Natural killer cell (primary cell): ENCODE data around the gene SLC1A2. TPM values are rescaled to one million over a fixed set of nuclear protein-coding genes. Genes with fewer than 3 reads are reported as not detected.

Experiments
- ATAC-seq, 3 donors: fragments of 150-1000 bp in 2 of 3; fragments of 200-7000 bp in 1 of 3; cut with Tn5 transposase; 1 replicate in 1 of 3; 2 replicates in 2 of 3; pipeline ENCODE4 v1.10.0; 2021; ENCODE audit warnings: mild to moderate bottlenecking in 2 of 3, moderate library complexity in 2 of 3
- DNase-seq, 2 donors: peaks; one replicate each; pipeline versions ENCODE4 v3.0.0 to v3.0.0-alpha.2; 2013 to 2021; ENCODE audit warnings: mixed read lengths in 1 of 2
- H3K27ac ChIP-seq: one replicate; pipeline ENCODE4 v1.5.1; 2013; ENCODE audit warnings: mild to moderate bottlenecking, low read length
- H3K27me3 ChIP-seq: one replicate; pipeline ENCODE4 v1.6.1; 2013; ENCODE audit warnings: low read length; ENCODE audit not compliant: control insufficient read depth, insufficient read depth
- H3K36me3 ChIP-seq: one replicate; pipeline ENCODE4 v1.6.1; 2013; ENCODE audit warnings: low read length; ENCODE audit not compliant: control insufficient read depth, insufficient read depth
- H3K4me1 ChIP-seq: one replicate; pipeline ENCODE4 v1.6.1; 2013; ENCODE audit warnings: low read length; ENCODE audit not compliant: control insufficient read depth, insufficient read depth
- H3K4me3 ChIP-seq: one replicate; pipeline ENCODE4 v1.5.1; 2013; ENCODE audit warnings: low read length
- H3K9me3 ChIP-seq: one replicate; pipeline ENCODE4 v1.6.1; 2013; ENCODE audit warnings: low read length; ENCODE audit not compliant: control insufficient read depth, insufficient read depth
- H3K27ac Mint-ChIP-seq, 2 donors: one replicate each; pipeline ENCODE4 v1.8.0; 2022; ENCODE audit warnings: mild to moderate bottlenecking in 2 of 2, mixed read lengths in 2 of 2, moderate library complexity in 1 of 2
- H3K27me3 Mint-ChIP-seq, 2 donors: one replicate each; pipeline ENCODE4 v1.8.0; 2022; ENCODE audit warnings: low read depth in 2 of 2, mixed read lengths in 2 of 2
- H3K36me3 Mint-ChIP-seq: one replicate; pipeline ENCODE4 v1.8.0; 2022; ENCODE audit warnings: mixed read lengths
- H3K4me1 Mint-ChIP-seq, 2 donors: one replicate each; pipeline ENCODE4 v1.8.0; 2022; ENCODE audit warnings: mixed read lengths in 2 of 2
- H3K4me3 Mint-ChIP-seq: one replicate; pipeline ENCODE4 v1.8.0; 2022; ENCODE audit warnings: mild to moderate bottlenecking, moderate library complexity, mixed read lengths
- H3K9me3 Mint-ChIP-seq, 2 donors: one replicate each; pipeline ENCODE4 v1.8.0; 2022; ENCODE audit warnings: mixed read lengths in 2 of 2
- CTCF ChIP-seq: fragments of 200-600 bp; IDR thresholded peaks from one replicate; pipeline ENCODE4 v1.8.0; 2022; ENCODE audit warnings: antibody characterized with exemption
- WGBS: methylation state at CpG from one replicate; pipeline ENCODE4 v1.1.7; 2013; ENCODE audit warnings: missing lambda C conversion rate; ENCODE audit not compliant: insufficient coverage; 5-methylcytosine and 5-hydroxymethylcytosine counted together
- intact Hi-C: fragments of 100-400 bp; cut with micrococcal nuclease; formaldehyde crosslinking; loops from one replicate; pipeline ENCODE4 v1.14.2; 2022
- total RNA-seq, 4 donors: library from RNA; stranded (reverse); fragments of 120-200 nt in 1 of 4; gene quantifications; one replicate each; pipeline versions ENCODE4 v1.2.3 to v1.2.4, GENCODE V29; 2013 to 2022

The SLC1A2 gene
- total RNA-seq, 3 donors from 2014 or later (not counting 1 experiment from before 2014, with no cell fraction given) = 0.02 TPM; not detected in 2

DNA sequence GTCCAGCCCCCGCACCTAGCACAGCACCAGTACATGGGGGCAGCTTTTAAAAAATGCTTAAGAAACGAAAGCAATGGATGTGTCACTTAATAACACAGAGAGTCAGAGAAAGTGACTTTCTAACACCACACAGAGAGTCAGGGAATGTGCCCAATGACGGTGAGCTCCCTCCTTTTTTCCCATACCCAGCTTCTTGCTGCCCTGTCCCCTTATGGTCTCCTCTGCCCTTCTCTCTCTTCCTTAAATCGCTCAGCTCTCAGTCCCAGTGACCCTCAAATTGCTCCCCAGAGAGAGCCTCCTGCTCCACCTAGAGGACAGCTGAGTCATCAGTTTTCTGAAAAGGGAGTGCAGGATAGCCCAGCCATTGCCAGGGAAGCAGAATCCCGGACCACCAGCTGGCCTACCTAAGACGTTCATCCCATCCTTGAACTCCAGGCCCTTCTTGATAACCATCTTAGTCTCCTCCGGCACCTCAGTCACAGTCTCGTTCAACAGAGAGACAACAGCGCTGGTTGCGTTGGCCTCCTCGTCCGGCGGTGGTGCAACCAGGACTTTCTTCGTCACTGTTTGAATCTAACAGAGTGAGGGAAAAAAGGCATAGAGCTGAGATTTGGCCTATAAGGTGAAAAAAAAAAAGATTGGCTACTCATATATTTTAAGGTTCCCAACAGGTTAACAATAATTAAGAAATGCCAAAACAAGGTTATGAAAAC, 113.5 kb downstream of the SLC1A2 start:
- no peaks in the 10 kb centered on the region for H3K9me3 ChIP-seq
- ATAC-seq = peak; percentile 36 to 70 (median 63)
- no peak overlapping the region for H3K4me3 ChIP-seq
- Mint-ChIP-seq H3K4me1 (peaks cover 5 to 6% of the 10 kb centered on the region in 2 donors), H3K27me3 (peaks cover 4 to 13% of the 10 kb centered on the region in 2 donors), H3K4me3 (peak overlapping the region; percentile 28), H3K36me3 (no peaks in the 10 kb centered on the region), H3K9me3 (no peaks in the 10 kb centered on the region), H3K27ac (no peak overlapping the region)
- peak; percentile 29 for TF ChIP-seq CTCF
- 63% methylated on average over 14 of the region's 14 CpGs for WGBS
- intact Hi-C loops = loop anchor here (5.0 kb wide), 1 partner anchor 309 kb away; no protein-coding TSS in a partner anchor
- H3K27me3 ChIP-seq = no peaks in the 10 kb centered on the region
- no peaks in the 10 kb centered on the region for H3K36me3 ChIP-seq
- peak in 1 of 2 donors; percentile 76 for DNase-seq
- H3K4me1 ChIP-seq = peaks cover 17% of the 10 kb centered on the region
- H3K27ac ChIP-seq = no peak overlapping the region

DNA sequence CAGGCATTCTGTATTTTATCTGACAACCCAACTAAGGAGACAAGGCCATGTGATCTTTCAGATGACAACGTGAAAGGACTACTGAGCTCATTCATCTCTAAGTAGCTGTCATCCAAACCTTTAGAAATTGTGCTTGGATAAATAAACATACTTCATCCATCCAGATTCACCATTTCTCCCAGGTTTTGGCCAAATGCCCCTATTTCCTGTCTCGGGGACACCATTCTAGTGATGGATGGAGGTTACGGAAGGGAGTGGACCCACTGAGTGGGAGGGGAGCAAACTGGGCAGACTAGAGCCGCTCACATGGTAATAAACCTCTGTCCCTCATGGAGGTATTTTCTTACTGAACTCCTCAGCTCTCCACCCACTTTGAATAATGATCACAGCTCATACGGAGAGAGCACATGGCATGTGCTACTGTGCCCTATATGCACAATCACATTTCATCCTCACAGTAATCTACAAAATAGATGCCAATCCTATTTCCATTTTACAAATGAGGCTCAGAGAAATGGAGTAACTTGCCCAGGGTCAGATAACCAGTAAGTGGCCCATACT, 114.4 kb downstream of the SLC1A2 start:
- Histone ChIP-seq H3K27ac (no peak overlapping the region), H3K27me3 (no peaks in the 10 kb centered on the region), H3K9me3 (no peaks in the 10 kb centered on the region), H3K4me3 (no peak overlapping the region), H3K36me3 (no peaks in the 10 kb centered on the region), H3K4me1 (peaks cover 17% of the 10 kb centered on the region)
- no peak for ATAC-seq
- H3K4me1 Mint-ChIP-seq = peaks cover 5 to 6% of the 10 kb centered on the region in 2 donors
- intact Hi-C loops = loop anchor here (5.0 kb wide), 1 partner anchor 308 kb away; no protein-coding TSS in a partner anchor
- H3K4me3 Mint-ChIP-seq = no peak overlapping the region
- no peak overlapping the region for H3K27ac Mint-ChIP-seq
- H3K9me3 Mint-ChIP-seq = no peaks in the 10 kb centered on the region
- H3K27me3 Mint-ChIP-seq = peaks cover 4 to 13% of the 10 kb centered on the region in 2 donors
- no peak for TF ChIP-seq CTCF
- WGBS = 80% methylated on average over 5 of the region's 5 CpGs
- no peaks in the 10 kb centered on the region for H3K36me3 Mint-ChIP-seq
- no peak for DNase-seq

- Histone ChIP-seq H3K4me3 (no peak overlapping the region), H3K9me3 (no peaks in the 10 kb centered on the region), H3K4me1 (peaks cover 17% of the 10 kb centered on the region), H3K36me3 (no peaks in the 10 kb centered on the region), H3K27ac (peak overlapping the region; percentile 27), H3K27me3 (no peaks in the 10 kb centered on the region)
- ATAC-seq (peak in 1 of 3 donors; percentile 17), DNase-seq (peak in 1 of 2 donors; percentile 22)
- TF ChIP-seq CTCF = no peak
- Mint-ChIP-seq H3K27ac (no peak overlapping the region), H3K4me1 (peaks cover 5 to 6% of the 10 kb centered on the region in 2 donors), H3K4me3 (no peak overlapping the region), H3K9me3 (no peaks in the 10 kb centered on the region), H3K36me3 (no peaks in the 10 kb centered on the region), H3K27me3 (peaks cover 4 to 13% of the 10 kb centered on the region in 2 donors)
- 64% methylated on average over 1 of the region's 2 CpGs for WGBS
- intact Hi-C loops = no loop called here
These were observed 115.0 kb downstream of the SLC1A2 start for GRCh38 chr11:35304386-35304775.
